KOPT-K1 (cell line): ENCODE results near the gene FBXL13.
"Not testable (repeated sequence)": the region's sequence is repeated elsewhere in the genome, so short reads cannot be mapped to it uniquely, and the experiment has no call there.

ENCODE experiments used
- H3K27ac ChIP-seq: fragments of 200-600 bp; sonication (generic); 2 replicates; pipeline ENCODE4 v1.5.1; 2016; ENCODE audit warnings: antibody characterized with exemption, mild to moderate bottlenecking, low read depth, low read length; ENCODE audit not compliant: poor library complexity, severe bottlenecking
- H3K36me3 ChIP-seq: fragments of 200-600 bp; sonication (generic); 2 replicates; pipeline ENCODE4 v1.5.1; 2017; ENCODE audit warnings: antibody characterized with exemption, mild to moderate bottlenecking, low read length, moderate library complexity; ENCODE audit not compliant: insufficient read depth
- H3K9me3 ChIP-seq: fragments of 200-600 bp; sonication (generic); 2 replicates; pipeline ENCODE4 v1.5.1; 2017; ENCODE audit warnings: antibody characterized with exemption, low read length, mild to moderate bottlenecking; ENCODE audit not compliant: insufficient read depth, poor library complexity, severe bottlenecking

The FBXL13 gene

DNA sequence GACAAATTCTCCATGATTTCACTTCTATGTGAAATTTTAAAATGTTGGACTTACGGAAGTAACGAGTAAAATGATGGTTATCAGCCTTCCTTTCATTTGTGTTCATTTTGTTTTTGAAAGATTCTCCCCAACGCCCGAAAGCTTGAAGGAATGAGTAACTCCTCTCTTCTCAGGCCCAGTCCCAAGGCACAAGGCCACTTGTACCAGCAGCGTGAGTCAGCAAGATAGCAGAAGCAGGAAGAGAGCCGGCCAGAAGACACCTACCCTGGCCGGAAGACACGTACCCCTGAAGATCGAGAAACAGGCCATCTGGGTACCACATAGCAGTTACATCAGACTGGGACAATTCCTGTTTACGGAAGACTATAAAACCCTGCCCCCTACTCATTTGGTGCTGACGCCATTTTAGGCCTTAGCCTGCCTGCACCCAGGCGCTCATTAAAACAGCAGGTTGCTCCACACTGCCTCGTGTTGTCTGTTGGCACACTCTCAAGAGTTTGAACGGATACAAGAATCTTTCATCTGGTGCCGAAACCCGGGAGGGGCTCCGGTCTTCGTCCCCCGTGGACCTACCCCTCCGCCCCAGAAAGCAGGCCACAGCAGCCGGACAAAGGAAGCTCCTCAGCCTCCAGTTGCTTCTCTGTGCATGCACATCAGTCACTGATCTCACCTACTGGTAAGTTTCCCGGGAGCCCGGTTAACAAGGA, 101.3 kb downstream of the FBXL13 start:
- Histone ChIP-seq H3K27ac (no peak overlapping the region), H3K36me3 (no peaks in the 10 kb centered on the region), H3K9me3 (no peaks in the 10 kb centered on the region)

DNA sequence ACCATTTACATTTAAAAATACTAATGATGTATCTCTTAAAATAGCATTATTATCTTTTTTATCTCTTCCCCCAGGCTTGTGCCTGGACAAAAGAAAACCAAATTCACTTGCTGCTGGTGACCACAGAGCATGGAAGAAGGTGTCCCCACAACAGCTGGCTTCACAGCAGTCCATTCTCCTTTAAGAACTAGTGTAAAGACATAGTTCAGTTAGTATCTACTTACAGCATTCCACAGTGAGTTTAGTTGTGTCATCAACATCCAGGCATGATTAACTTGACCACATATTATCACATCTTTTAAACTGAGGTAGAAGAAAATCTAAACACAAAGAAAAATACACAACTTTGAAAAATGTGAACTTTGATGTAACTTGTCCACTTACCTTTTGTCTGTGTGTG, 106.8 kb downstream of the FBXL13 start:
- no peaks in the 10 kb centered on the region for H3K36me3 ChIP-seq
- no peak overlapping the region for H3K27ac ChIP-seq
- H3K9me3 ChIP-seq, result no peaks in the 10 kb centered on the region

DNA sequence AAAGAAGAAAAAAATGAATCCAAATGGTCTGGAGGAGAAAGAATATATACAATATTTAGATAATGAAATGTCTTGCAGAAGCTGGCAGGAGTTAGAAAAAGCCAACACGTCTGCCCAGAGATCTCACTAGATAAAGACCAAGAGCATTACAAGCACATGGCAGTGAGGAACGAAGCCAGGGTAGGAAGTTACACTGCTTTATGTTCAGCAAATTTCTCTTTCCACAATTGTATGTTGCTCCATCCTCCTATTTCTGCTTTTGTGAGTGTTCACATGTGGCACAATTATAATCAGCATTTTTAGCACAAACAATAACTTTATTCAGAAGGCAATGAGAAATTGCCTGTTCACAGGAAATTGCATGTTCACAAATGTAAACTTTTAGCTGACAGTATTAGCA, 108.1 kb downstream of the FBXL13 start:
- no peaks in the 10 kb centered on the region for H3K36me3 ChIP-seq
- no peaks in the 10 kb centered on the region for H3K9me3 ChIP-seq
- H3K27ac ChIP-seq, result no peak overlapping the region

DNA sequence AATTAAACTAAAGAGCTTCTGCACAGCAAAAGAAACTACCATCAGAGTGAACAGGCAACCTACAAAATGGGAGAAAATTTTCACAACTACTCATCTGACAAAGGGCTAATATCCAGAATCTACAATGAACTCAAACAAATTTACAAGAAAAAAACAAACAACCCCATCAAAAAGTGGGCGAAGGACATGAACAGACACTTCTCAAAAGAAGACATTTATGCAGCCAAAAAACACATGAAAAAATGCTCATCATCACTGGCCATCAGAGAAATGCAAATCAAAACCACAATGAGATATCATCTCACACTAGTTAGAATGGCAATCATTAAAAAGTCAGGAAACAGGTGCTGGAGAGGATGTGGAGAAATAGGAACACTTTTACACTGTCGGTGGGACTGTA, 112.6 kb downstream of the FBXL13 start:
- H3K9me3 ChIP-seq, H3K36me3 ChIP-seq, H3K27ac ChIP-seq: not testable (repeated sequence)

DNA sequence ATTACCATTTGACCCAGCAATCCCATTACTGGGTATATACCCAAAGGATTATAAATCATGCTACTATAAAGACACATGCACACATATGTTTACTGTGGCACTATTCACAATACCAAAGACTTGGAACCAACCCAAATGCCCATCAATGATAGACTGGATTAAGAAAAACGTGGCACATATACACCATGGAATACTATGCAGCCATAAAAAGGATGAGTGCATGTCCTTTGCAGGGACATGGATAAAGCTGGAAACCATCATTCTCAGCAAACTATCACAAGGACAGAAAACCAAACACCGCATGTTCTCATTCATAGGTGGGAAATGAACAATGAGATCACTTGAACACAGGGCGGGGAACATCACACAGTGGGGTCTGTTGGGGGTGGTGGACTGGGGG, 116.6 kb downstream of the FBXL13 start:
- not testable (repeated sequence) for H3K27ac ChIP-seq, H3K36me3 ChIP-seq, H3K9me3 ChIP-seq

DNA sequence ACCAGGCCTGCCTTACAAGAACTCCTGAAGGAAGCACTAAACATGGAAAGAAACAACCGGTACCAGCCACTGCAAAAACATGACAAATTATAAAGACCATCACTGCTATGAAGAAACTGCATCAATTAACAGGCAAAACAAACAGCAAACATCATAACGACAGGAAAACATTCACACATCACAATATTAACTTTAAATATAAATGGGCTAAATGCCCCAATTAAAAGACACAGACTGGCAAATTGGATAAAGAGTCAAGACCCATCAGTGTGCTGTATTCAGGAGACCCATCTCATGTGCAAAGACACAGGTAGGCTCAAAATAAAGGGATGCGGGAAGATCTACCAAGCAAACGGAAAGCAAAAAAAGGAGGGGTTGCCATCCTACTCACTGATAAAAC, 120.2 kb downstream of the FBXL13 start:
- not testable (repeated sequence) for H3K9me3 ChIP-seq, H3K27ac ChIP-seq, H3K36me3 ChIP-seq

DNA sequence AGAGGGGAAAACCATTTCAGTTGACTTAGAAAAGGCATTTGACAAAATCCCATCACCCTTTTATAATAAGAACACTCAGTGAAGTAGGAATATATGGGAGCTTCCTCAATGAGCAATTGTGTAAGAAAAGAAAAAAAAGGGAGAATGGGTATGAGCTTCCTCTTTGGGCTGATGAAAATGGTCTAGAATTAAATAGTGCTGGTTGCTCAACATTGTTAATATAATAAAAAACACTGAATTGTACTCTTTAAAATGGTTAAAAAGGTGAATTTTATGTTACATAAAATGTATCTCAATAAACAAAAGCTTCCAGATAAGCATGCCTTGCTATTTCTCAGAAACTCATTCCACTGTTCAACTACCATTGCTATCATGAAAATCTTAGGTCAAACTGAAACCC, 121.2 kb downstream of the FBXL13 start:
- Histone ChIP-seq H3K27ac (no peak overlapping the region), H3K36me3 (no peaks in the 10 kb centered on the region), H3K9me3 (no peaks in the 10 kb centered on the region)

DNA sequence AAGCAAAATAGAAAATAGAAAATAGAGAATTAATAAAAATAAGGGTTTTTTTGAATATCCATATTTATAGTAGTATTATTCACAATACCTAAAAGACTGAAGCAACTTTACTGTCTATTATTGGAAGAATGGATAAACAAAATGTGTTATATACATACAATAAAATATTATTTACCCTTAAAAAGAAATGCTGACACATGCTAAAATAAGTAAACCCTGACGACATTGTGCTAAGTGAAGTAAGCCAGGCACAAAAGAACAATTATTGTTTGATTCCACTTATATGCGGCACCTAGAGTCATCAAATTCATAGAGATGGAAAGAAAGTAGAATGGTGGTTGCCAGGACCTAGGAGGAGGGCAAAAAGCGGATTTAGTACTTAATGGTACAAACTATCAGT, 122.8 kb downstream of the FBXL13 start:
- Histone ChIP-seq H3K36me3 (no peaks in the 10 kb centered on the region), H3K9me3 (no peaks in the 10 kb centered on the region), H3K27ac (no peak overlapping the region)

DNA sequence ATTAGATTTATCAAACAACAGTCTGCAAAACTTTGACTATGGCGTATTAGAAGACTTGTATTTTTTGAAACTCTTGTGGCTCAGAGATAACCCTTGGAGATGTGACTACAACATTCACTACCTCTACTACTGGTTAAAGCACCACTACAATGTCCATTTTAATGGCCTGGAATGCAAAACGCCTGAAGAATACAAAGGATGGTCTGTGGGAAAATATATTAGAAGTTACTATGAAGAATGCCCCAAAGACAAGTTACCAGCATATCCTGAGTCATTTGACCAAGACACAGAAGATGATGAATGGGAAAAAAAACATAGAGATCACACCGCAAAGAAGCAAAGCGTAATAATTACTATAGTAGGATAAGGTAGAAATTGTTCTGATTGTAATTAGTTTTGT, 130.4 kb downstream of the FBXL13 start:
- H3K27ac ChIP-seq, result no peak overlapping the region
- no peaks in the 10 kb centered on the region for H3K9me3 ChIP-seq
- H3K36me3 ChIP-seq, result no peaks in the 10 kb centered on the region

DNA sequence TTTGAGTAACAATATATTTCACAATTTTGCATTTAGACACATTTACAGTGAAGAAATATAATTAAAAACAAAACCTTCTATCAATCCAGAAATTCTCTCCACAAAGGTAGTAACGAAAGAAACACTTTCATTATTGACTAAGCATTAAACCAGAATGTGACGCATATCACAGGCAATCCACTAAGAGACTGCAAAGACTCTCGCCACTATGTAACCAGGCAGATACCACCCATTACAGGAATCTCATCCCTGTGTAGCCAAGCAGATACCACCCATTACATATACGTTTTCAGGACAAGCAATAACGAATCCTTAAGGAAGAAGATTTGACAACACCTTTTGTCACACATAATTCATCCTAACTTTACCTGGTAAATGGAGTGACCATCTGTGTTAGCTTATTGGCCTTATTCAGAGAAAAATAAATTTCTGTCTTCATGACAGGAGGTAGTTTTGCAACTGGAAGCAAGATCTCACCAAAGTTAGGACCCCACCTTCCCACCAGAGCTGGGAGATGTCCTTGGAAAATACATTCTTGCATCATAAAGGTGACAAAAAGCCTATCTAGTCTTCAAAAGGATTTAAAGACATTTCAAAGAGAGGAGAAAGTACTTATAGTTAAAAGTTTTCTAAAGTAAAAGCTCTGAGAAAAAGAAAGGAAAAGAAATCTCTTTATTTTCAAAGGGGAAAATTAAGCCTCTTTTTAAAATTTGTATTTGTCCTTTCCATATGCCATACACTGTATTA, 131.0 kb downstream of the FBXL13 start:
- Histone ChIP-seq H3K36me3 (no peaks in the 10 kb centered on the region), H3K9me3 (no peaks in the 10 kb centered on the region), H3K27ac (no peak overlapping the region)

DNA sequence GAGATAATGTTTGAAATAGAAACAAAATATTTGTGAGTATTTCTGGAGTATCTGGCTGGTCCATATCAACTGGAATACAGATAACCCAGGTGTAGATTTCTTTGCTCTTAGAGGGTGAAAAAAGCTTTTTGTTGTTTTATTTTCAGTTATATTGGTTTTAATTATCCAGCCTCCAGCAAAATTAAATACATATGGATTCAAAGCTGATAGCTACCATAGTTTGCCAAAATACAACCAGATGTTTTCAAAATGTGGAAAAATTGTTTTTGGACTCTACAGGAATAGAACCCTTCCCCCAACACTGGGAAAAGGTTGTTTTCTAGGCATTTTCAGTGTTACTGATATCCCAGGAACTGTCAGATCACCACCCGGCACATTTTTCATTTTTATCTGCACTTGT, 131.7 kb downstream of the FBXL13 start:
- Histone ChIP-seq H3K36me3 (no peaks in the 10 kb centered on the region), H3K27ac (no peak overlapping the region)

DNA sequence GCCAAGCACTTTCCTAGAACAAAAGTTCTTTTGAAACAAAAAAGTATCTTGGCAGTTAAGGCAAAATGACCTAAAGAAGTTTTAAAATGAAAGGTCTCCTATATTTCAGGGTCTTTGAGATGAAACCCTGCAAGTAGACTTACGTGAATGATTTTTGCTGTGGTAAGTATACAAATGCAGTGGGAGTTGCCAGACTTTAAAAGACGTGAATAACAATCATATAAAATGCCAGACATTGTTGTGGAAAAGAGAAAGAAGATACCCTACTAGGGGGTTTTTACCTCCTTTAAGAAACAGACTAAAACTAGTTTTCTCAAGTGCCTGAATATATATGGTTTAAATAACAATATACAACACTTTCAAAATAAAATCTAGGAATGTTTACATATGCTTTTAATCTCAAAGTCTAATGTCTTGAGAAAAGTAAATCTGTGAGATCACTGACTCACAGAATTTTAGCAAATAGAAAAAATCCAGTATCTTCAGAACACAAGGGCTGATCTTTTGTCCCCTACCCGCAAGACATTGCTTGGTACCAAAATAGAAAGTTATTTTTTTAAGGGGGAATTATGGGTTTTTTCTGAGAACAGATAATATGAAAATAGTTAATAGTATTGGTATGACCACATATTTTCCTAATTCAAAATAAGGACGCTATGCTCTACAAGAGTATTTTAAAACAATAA, 132.3 kb downstream of the FBXL13 start:
- Histone ChIP-seq H3K27ac (no peak overlapping the region), H3K36me3 (no peaks in the 10 kb centered on the region), H3K9me3 (no peaks in the 10 kb centered on the region)

More for the DNA sequence above, 131.7 kb downstream of the FBXL13 start:
- H3K9me3 ChIP-seq, result no peaks in the 10 kb centered on the region

DNA sequence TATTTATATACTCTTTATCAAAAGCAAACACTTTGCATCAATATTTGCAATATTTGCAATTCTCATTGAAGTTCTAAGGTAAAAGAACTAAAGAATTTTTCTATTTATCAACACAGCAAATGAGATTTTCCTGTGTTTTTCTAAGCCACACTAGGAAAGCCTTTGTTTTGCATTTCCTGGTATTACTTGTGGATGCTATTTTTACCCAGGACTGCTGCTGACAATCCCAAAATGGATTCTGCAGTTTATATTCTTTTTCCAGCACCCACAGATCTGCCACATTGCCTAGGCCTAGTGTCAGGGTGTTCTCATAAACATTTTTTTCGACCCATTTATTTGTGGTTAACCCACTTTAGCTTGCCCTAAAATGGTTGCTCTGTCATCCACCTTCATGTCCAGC, 135.9 kb downstream of the FBXL13 start:
- Histone ChIP-seq H3K9me3 (no peaks in the 10 kb centered on the region), H3K36me3 (no peaks in the 10 kb centered on the region), H3K27ac (no peak overlapping the region)

DNA sequence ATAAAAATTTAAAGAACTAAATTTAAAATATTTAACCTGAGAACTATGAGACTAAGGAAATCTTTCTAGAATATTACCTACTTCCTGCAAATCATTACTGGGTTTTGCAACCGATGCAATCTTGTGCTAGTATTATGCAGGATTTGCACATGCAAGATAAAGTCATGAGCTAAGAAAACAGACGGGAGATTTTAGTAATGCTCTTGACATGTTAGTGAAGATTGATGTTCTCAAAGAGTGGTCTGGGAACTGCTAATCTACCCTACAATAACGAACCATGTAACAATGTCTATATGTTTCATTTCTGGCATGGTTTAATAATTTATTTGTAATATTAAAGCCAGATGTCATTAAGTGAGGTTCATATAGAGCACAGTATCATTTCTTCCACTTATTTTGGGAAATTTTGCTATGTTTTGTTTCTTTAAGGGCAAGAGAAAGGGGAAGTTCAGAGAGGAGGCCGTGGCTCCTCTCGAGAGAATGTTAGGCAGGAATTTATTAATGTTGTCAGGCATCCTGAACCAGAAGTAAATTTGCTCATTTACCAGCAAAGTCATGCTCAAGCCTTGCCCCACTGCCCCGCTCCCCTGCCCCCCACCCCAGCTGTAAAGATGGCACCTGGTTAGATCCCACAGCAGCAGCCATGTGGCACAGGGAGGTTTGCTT, 139.0 kb downstream of the FBXL13 start:
- H3K27ac ChIP-seq, result no peak overlapping the region
- H3K9me3 ChIP-seq, result no peaks in the 10 kb centered on the region
- H3K36me3 ChIP-seq, result no peaks in the 10 kb centered on the region

DNA sequence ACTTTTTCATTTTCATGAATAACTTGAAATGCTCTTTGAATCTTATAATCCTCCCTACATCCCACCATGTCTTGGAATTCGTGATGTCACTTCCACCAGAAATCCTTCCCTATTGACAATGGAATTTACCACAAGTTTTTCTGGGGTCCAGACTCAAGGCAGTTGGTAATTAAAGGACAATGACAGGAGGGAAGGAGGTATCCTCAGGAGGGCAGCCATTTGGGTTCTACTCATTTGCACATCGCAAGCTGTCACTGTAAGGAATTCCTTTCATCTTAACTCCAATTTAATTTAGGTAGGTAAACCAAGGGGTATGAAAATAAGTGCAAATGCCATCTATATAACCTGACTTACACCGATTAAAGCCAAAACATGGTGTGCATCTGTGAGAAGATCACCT, 139.9 kb downstream of the FBXL13 start:
- no peaks in the 10 kb centered on the region for H3K36me3 ChIP-seq
- no peak overlapping the region for H3K27ac ChIP-seq
- H3K9me3 ChIP-seq, result no peaks in the 10 kb centered on the region
